Psoas muscle (tissue), 8 donors: Measurements from ENCODE around the gene DCLRE1B. TPM values are rescaled to one million over a fixed set of nuclear protein-coding genes. Genes with fewer than 3 reads are reported as not detected.

Experiments used
- ATAC-seq, 4 donors: fragments of 200-7000 bp; cut with Tn5 transposase; one replicate each; pipeline ENCODE4 v1.9.1; 2020; ENCODE audit warnings: moderate library complexity in 3 of 4, mild to moderate bottlenecking in 2 of 4
- DNase-seq, 2 donors: peaks; one replicate each; pipeline ENCODE4 v3.0.0-alpha.2; 2020
- H3K27ac ChIP-seq: fragments of 200-600 bp; one replicate; pipeline ENCODE4 v1.8.0; 2022
- H3K27me3 ChIP-seq, 3 donors: fragments of 200-600 bp in 1 of 3; one replicate each; pipeline versions ENCODE4 v1.6.1 to v1.8.0; 2013 to 2022; ENCODE audit warnings: low read length in 2 of 3, mild to moderate bottlenecking in 2 of 3, moderate library complexity in 1 of 3; ENCODE audit not compliant: insufficient read depth in 3 of 3
- H3K36me3 ChIP-seq, 2 donors: fragments of 200-600 bp in 1 of 2; one replicate each; pipeline versions ENCODE4 v1.6.1 to v1.8.0; 2013 to 2022; ENCODE audit warnings: low read depth in 1 of 2, mild to moderate bottlenecking in 1 of 2, moderate library complexity in 1 of 2; ENCODE audit not compliant: insufficient read depth in 1 of 2
- H3K4me1 ChIP-seq: fragments of 200-600 bp; one replicate; pipeline ENCODE4 v1.8.0; 2022
- H3K4me3 ChIP-seq: fragments of 200-600 bp; one replicate; pipeline ENCODE4 v1.8.0; 2022; ENCODE audit warnings: mild to moderate bottlenecking
- H3K9me3 ChIP-seq: fragments of 200-600 bp; one replicate; pipeline ENCODE4 v1.8.0; 2022
- WGBS, 3 donors: extraction: QIAGEN DNeasy Blood & Tissue Kit; methylation state at CpG; one replicate each; pipeline versions ENCODE4 v1.1.6 to v1.1.7; 2013; 5-methylcytosine and 5-hydroxymethylcytosine counted together
- intact Hi-C, 2 donors: fragments of 100-400 bp; cut with DNase I; formaldehyde crosslinking; loops; one replicate each; pipeline versions ENCODE4 v1.11.0 to v1.14.2; 2022
- polyA plus RNA-seq, 3 donors: library from polyadenylated mRNA; stranded (reverse); fragments of 200-250 nt; gene quantifications; one replicate each; pipeline ENCODE4 v1.2.3, GENCODE V29; 2013
- total RNA-seq, 4 donors: library from RNA; stranded (reverse); fragmentation: NEBNext Ultra II Directional in 2 of 4; extraction: Animal tissue kit (Norgen Biotek cat#: 25700) in 2 of 4; gene quantifications; one replicate each; pipeline versions ENCODE4 v1.2.1 to v1.2.4, GENCODE V29; 2021 to 2023
- TF ChIP-seq, protein P1 (sequence below): fragments of 200-600 bp; IDR thresholded peaks from one replicate; pipeline ENCODE4 v1.8.0; 2022; ENCODE audit warnings: antibody characterized with exemption
- donor health status: healthy with polysubstance abuse.
- donor health status: DM: no; HTN: no; CAD: no; lungs with moderate emphysema.
- donor health status: Bipolar disorder and iron deficiency.
- donor health status: healthy.
- donor health status: DM: yes; HTN: yes; CAD: no.
- donor health status: DM: no; HTN: no; CAD: no.
- donor health status: DM: no; HTN: no; CAD: no.
- donor health status: DM: yes; HTN: yes; CAD: no.

The DCLRE1B gene
- total and polyA plus RNA-seq, 7 donors: 1.2 to 2.6 (median 2.2) TPM

DNA sequence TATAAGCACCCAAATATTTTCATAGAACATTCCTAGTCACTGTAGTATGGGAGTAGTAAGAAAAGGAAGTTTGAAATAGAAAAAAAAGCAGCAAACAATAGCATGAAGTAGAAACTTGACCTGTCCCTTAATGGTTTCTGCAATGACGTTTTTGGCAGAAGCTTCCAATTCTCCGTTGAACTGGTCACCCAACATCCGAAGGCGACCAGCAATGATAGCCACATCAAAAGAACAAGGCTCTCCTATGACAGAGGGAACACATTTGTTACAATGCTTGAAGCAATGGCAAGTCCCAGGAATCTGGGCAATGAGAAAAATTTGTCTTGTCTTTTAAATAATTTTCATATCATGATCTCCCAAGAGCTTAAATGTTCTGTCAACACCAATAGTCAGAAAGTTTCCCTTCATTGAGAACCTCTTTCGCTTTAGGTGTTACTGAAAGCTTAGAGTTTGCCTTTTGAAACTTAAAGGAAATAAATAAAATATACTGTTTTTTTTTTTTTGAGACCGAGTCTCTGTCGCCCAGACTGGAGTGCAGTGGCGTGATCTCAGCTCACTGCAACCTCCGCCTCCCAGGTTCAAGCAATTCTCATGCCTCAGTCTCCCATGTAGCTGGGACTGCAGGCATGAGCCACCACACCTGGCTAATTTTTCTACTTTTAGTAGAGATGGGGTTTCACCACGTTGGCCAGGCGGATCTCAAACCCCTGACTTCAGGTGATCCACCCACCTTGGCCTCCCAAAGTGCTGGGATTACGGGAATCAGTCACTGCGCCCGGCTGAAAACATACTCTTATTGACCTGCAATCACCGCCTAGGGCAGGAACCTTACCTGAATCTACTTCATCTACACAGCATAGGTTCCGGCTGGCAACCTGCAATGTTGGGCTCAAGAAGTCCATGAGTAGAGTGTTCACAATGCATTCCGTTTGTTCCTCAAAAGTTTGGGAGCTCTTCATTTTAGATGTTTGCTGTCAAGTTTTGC, 18.4 kb upstream of the DCLRE1B start:
- Histone ChIP-seq H3K4me1 (no peaks in the 10 kb centered on the region), H3K9me3 (no peaks in the 10 kb centered on the region), H3K27ac (no peak overlapping the region), H3K4me3 (no peak overlapping the region), H3K27me3 (no peaks in the 10 kb centered on the region), H3K36me3 (no peaks in the 10 kb centered on the region)
- DNase-seq (no peak), ATAC-seq (no peak)
- TF ChIP-seq, protein P1, sequence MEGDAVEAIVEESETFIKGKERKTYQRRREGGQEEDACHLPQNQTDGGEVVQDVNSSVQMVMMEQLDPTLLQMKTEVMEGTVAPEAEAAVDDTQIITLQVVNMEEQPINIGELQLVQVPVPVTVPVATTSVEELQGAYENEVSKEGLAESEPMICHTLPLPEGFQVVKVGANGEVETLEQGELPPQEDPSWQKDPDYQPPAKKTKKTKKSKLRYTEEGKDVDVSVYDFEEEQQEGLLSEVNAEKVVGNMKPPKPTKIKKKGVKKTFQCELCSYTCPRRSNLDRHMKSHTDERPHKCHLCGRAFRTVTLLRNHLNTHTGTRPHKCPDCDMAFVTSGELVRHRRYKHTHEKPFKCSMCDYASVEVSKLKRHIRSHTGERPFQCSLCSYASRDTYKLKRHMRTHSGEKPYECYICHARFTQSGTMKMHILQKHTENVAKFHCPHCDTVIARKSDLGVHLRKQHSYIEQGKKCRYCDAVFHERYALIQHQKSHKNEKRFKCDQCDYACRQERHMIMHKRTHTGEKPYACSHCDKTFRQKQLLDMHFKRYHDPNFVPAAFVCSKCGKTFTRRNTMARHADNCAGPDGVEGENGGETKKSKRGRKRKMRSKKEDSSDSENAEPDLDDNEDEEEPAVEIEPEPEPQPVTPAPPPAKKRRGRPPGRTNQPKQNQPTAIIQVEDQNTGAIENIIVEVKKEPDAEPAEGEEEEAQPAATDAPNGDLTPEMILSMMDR: no peak
- WGBS, 3 donors: 88 to 90% (median 88%) methylated on average over 17 of the region's 17 CpGs
- intact Hi-C loops: no loop called here

DNA sequence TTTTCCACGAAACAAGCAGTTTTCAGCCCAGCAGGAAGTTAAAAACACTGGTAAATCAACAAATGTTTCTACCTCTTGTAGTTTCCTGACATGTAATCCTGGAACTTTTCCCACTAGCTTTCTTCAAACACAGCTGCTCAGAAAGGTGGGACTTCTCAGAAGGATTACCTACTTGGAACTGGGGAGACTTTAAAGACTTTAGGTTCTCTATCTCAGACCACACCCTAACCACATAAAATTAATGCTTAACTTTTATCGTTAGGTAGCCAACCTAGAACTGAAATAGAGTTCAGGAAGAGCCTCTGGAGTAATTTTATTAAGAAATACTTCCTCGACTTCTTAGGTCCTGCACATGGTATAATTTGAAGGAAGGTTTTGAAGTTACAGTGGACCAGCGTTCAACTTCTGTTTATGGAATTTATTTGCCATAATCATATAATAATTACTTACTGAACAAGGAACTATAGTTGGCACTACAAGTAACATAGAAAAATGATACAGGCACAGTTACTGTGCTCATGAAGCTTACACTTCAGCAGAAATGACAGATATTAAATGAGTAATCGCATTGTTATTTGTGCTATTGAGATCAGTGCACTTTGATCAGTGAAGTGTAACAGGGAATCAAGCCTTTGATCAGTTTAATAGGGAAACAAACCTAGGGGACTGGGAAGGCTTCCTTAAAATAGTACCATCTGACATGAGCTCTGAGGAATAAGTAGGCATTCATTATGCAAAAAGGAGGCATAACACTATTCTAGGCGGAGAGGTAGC, 17.5 kb upstream of the DCLRE1B start, which contains the start of gene BCL2L15:
TSS of gene BCL2L15 (minus strand) at position 180 of the 774 bp plus-strand sequence. CDS start 206 bp downstream, outside the sequence.
- intact Hi-C loops: no loop called here
- DNase-seq: no peak
- WGBS, 3 donors: 80 to 83% (median 80%) methylated on average over 6 of the region's 6 CpGs

DNA sequence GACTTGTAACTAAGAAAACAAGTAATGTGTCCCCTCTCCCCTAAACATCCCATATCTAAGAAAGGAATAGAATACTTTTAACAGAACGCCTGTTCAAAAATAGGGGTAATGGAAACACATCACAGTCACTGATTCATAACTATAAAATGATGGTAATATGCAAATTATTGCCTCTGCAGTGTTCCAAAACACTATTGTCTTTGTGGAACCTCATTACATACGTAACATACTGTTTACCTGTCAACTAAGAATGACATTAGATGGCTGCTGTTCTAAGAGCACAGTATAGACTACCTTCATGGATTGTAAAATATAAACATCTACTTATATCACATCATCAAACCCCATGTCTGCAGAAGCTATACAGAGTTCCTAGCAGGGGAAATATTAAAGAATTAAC, 14.3 kb upstream of the DCLRE1B start:
- ATAC-seq: no peak
- 72 to 80% (median 78%) methylated on average over 2 of the region's 2 CpGs for WGBS, 3 donors

More for the DNA sequence above, 17.5 kb upstream of the DCLRE1B start, which contains the start of gene BCL2L15:
- Histone ChIP-seq H3K27me3 (no peaks in the 10 kb centered on the region), H3K9me3 (no peaks in the 10 kb centered on the region), H3K4me1 (no peaks in the 10 kb centered on the region), H3K4me3 (no peak within 1 kb of the TSS), H3K27ac (no peak within 1 kb of the TSS), H3K36me3 (no peaks in the 10 kb centered on the region)
- TF ChIP-seq, protein P1: no peak
- no peak for ATAC-seq

DNA sequence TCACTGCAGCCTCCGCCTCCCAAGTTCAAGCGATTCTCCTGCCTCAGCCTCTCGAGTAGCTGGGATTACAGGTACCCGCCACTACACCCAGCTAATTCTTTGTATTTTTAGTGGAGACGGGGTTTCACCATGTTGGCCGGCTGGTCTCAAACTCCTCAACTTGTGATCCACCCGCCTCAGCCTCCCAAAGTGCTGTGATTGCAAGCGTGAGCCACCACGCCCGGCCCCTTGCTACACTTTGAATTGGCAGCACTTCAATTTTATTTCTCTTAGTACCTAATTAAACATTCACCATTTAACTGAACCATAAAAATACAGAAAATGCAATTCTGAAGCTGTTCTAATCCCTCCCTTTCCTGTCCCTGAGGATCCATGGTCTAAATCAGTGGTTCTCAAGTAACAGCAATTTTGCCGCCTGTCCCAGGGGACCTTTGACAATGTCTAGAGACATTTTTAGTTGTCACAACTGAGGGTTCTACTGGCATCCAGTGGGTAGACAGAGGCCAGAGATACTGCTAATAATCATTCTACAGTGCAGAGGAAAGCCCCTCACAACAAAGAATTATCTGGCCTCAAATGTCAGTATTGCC, 13.4 kb upstream of the DCLRE1B start:
- H3K4me1 ChIP-seq: no peaks in the 10 kb centered on the region
- H3K9me3 ChIP-seq: no peaks in the 10 kb centered on the region

More for the DNA sequence above, 14.3 kb upstream of the DCLRE1B start:
- H3K27me3 ChIP-seq: no peaks in the 10 kb centered on the region
- no peak overlapping the region for H3K4me3 ChIP-seq
- no peak overlapping the region for H3K27ac ChIP-seq
- H3K9me3 ChIP-seq: no peaks in the 10 kb centered on the region
- H3K36me3 ChIP-seq: peaks cover 0 to 21% of the 10 kb centered on the region in 2 donors
- DNase-seq: no peak
- TF ChIP-seq, protein P1: no peak
- H3K4me1 ChIP-seq: no peaks in the 10 kb centered on the region
- intact Hi-C loops: loop anchor here in 1 of 2 donors (10.0 kb wide), 1 partner anchor 56 kb away; no protein-coding TSS in a partner anchor

More for the DNA sequence above, 13.4 kb upstream of the DCLRE1B start:
- Histone ChIP-seq H3K4me3 (no peak overlapping the region), H3K27ac (no peak overlapping the region), H3K36me3 (peaks cover 0 to 30% of the 10 kb centered on the region in 2 donors), H3K27me3 (no peaks in the 10 kb centered on the region)
- TF ChIP-seq, protein P1: no peak
- no peak for ATAC-seq
- 86 to 89% (median 86%) methylated on average over 11 of the region's 11 CpGs for WGBS, 3 donors
- DNase-seq: no peak
- intact Hi-C loops: loop anchor here in 1 of 2 donors (10.0 kb wide), 1 partner anchor 57 kb away; no protein-coding TSS in a partner anchor
